ENCODE results near the gene TSPAN5. TPM values are rescaled to one million over a fixed set of nuclear protein-coding genes. Genes with fewer than 3 reads are reported as not detected.

Gene TSPAN5
- total RNA-seq, 1 donor from 2014 or later = 61.4 TPM

GRCh38 chr4:98434816-98435215 is 223.6 kb downstream of the TSPAN5 start:
- Mint-ChIP-seq H3K27ac (ENCODE audit: unreplicated experiment) (no peak overlapping the region), H3K36me3 (ENCODE audit: low read depth, unreplicated experiment) (peaks cover 4% of the 10 kb centered on the region)

GRCh38 chr4:98433691-98434090 is 224.7 kb downstream of the TSPAN5 start:
- FAIRE-seq (no peak), DNase-seq (ENCODE audit: low read depth) (no peak)
- no peak overlapping the region for H3K27ac ChIP-seq (ENCODE audit: low read depth, low read length)
- no peak for TF ChIP-seq CTCF (IDR thresholded peaks at IDR 0.05; ENCODE audit: insufficient read depth, low read depth, low read length)
- TF ChIP-seq EZH2 (IDR thresholded peaks at IDR 0.05; ENCODE audit: insufficient read depth, low read length) = no peak
- H3K27me3 ChIP-seq (ENCODE audit: insufficient read depth, low read length) = no peaks in the 10 kb centered on the region
- Mint-ChIP-seq H3K27ac (ENCODE audit: unreplicated experiment) (no peak overlapping the region), H3K36me3 (ENCODE audit: low read depth, unreplicated experiment) (peaks cover 4% of the 10 kb centered on the region), H3K9me3 (ENCODE audit: unreplicated experiment) (no peaks in the 10 kb centered on the region), H3K27me3 (ENCODE audit: low read depth, unreplicated experiment) (no peaks in the 10 kb centered on the region), H3K4me1 (ENCODE audit: low read depth, unreplicated experiment) (peaks cover 13% of the 10 kb centered on the region), H3K4me3 (ENCODE audit: unreplicated experiment) (no peak overlapping the region)
- no peaks in the 10 kb centered on the region for H4K20me1 ChIP-seq (ENCODE audit: insufficient read depth, low read length)
- peaks cover 19% of the 10 kb centered on the region for H3K4me1 ChIP-seq (ENCODE audit: insufficient read depth, low read length)
- no peak overlapping the region for H3K9ac ChIP-seq (ENCODE audit: low read length)
- H3K79me2 ChIP-seq (ENCODE audit: insufficient read depth, low read length) = no peaks in the 10 kb centered on the region
- H3K4me3 ChIP-seq (ENCODE audit: insufficient read depth, low read depth, low read length) = no peak overlapping the region
- peaks cover 9% of the 10 kb centered on the region for H3K36me3 ChIP-seq (ENCODE audit: insufficient read depth, low read length)
- no peak overlapping the region for H3K4me2 ChIP-seq (ENCODE audit: low read length)
- H3K9me3 ChIP-seq (ENCODE audit: insufficient read depth, low read depth, low read length) = no peaks in the 10 kb centered on the region
- no peak overlapping the region for H2AFZ ChIP-seq (ENCODE audit: low read depth, low read length)

More at GRCh38 chr4:98434816-98435215, 223.6 kb downstream of the TSPAN5 start:
- Histone ChIP-seq H3K9me3 (ENCODE audit: insufficient read depth, low read depth, low read length) (no peaks in the 10 kb centered on the region), H3K9ac (ENCODE audit: low read length) (no peak overlapping the region), H4K20me1 (ENCODE audit: insufficient read depth, low read length) (no peaks in the 10 kb centered on the region), H3K79me2 (ENCODE audit: insufficient read depth, low read length) (no peaks in the 10 kb centered on the region), H3K4me1 (ENCODE audit: insufficient read depth, low read length) (peaks cover 19% of the 10 kb centered on the region), H3K27me3 (ENCODE audit: insufficient read depth, low read length) (no peaks in the 10 kb centered on the region), H3K4me2 (ENCODE audit: low read length) (no peak overlapping the region), H2AFZ (ENCODE audit: low read depth, low read length) (no peak overlapping the region), H3K4me3 (ENCODE audit: insufficient read depth, low read depth, low read length) (no peak overlapping the region), H3K27ac (ENCODE audit: low read depth, low read length) (no peak overlapping the region), H3K36me3 (ENCODE audit: insufficient read depth, low read length) (peaks cover 9% of the 10 kb centered on the region)
- no peak overlapping the region for H3K4me3 Mint-ChIP-seq (ENCODE audit: unreplicated experiment)
- peaks cover 11% of the 10 kb centered on the region for H3K4me1 Mint-ChIP-seq (ENCODE audit: low read depth, unreplicated experiment)
- FAIRE-seq = no peak
- DNase-seq (ENCODE audit: low read depth) = no peak
- H3K27me3 Mint-ChIP-seq (ENCODE audit: low read depth, unreplicated experiment) = no peaks in the 10 kb centered on the region
- H3K9me3 Mint-ChIP-seq (ENCODE audit: unreplicated experiment) = no peaks in the 10 kb centered on the region
- TF ChIP-seq EZH2 (IDR thresholded peaks at IDR 0.05; ENCODE audit: insufficient read depth, low read length) (no peak), CTCF (IDR thresholded peaks at IDR 0.05; ENCODE audit: insufficient read depth, low read depth, low read length) (no peak)

- Histone ChIP-seq H3K4me2 (ENCODE audit: low read length) (peak overlapping the region; percentile 68), H3K9ac (ENCODE audit: low read length) (peak overlapping the region; percentile 40), H3K9me3 (ENCODE audit: insufficient read depth, low read depth, low read length) (no peaks in the 10 kb centered on the region), H3K27me3 (ENCODE audit: insufficient read depth, low read length) (no peaks in the 10 kb centered on the region), H2AFZ (ENCODE audit: low read depth, low read length) (no peak overlapping the region), H3K36me3 (ENCODE audit: insufficient read depth, low read length) (peaks cover 11% of the 10 kb centered on the region), H4K20me1 (ENCODE audit: insufficient read depth, low read length) (no peaks in the 10 kb centered on the region), H3K4me3 (ENCODE audit: insufficient read depth, low read depth, low read length) (no peak overlapping the region), H3K27ac (ENCODE audit: low read depth, low read length) (peak overlapping the region; percentile 77), H3K79me2 (ENCODE audit: insufficient read depth, low read length) (no peaks in the 10 kb centered on the region), H3K4me1 (ENCODE audit: insufficient read depth, low read length) (peaks cover 19% of the 10 kb centered on the region)
- H3K9me3 Mint-ChIP-seq (ENCODE audit: unreplicated experiment) = no peaks in the 10 kb centered on the region
- DNase-seq (ENCODE audit: low read depth) = peak; percentile 98
- FAIRE-seq = peak; percentile 99
- no peak overlapping the region for H3K4me3 Mint-ChIP-seq (ENCODE audit: unreplicated experiment)
- H3K27ac Mint-ChIP-seq (ENCODE audit: unreplicated experiment) = no peak overlapping the region
- TF ChIP-seq EZH2 (IDR thresholded peaks at IDR 0.05; ENCODE audit: insufficient read depth, low read length) (no peak), CTCF (IDR thresholded peaks at IDR 0.05; ENCODE audit: insufficient read depth, low read depth, low read length) (no peak)
- H3K27me3 Mint-ChIP-seq (ENCODE audit: low read depth, unreplicated experiment) = no peaks in the 10 kb centered on the region
- H3K36me3 Mint-ChIP-seq (ENCODE audit: low read depth, unreplicated experiment) = peaks cover 5% of the 10 kb centered on the region
- peaks cover 13% of the 10 kb centered on the region for H3K4me1 Mint-ChIP-seq (ENCODE audit: low read depth, unreplicated experiment)
Measured at GRCh38 chr4:98430708-98431403, 227.6 kb downstream of the TSPAN5 start.
